ENCODE data around the gene DDAH1. TPM values are rescaled to one million over a fixed set of nuclear protein-coding genes. Genes with fewer than 3 reads are reported as not detected.

DDAH1 gene
- total and polyA plus RNA-seq, 2 of the 8 experiments (the other 6 are each of a cell fraction or from before 2014, with no cell fraction given) = 22.8 to 54.5 TPM

DNA sequence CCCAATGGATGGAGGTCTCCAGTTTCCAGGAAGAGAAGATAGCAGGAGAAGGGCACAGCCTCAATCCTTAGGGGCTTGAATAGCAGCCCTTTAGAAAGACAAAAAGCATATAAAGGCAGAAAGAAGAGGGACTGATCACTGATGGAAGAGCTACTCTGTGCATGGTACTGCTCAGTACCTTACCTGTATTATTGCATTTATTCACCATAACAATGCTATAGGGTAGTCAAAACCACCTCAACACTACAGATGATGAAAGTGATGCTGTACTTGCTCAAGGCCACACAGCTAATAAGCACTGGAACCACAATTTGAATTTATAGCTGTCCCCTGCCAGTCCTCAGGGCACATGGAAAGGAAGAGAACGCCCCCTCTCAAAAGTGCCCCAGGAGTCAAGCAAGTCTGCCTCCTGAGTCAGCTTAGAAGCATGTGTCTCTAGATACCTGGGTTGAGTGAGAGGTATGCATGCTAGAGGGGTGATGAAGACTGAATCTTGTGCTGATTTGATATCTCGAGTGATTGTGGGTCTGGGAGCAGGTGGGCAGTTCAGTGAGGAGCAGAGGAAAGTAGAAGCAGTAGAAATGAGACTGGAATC lies 13.6 kb downstream of the DDAH1 start (continued):
- TF ChIP-seq, protein P1, sequence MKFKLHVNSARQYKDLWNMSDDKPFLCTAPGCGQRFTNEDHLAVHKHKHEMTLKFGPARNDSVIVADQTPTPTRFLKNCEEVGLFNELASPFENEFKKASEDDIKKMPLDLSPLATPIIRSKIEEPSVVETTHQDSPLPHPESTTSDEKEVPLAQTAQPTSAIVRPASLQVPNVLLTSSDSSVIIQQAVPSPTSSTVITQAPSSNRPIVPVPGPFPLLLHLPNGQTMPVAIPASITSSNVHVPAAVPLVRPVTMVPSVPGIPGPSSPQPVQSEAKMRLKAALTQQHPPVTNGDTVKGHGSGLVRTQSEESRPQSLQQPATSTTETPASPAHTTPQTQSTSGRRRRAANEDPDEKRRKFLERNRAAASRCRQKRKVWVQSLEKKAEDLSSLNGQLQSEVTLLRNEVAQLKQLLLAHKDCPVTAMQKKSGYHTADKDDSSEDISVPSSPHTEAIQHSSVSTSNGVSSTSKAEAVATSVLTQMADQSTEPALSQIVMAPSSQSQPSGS (IDR thresholded peaks at IDR 0.05; ENCODE audit: low read length) = no peak
- no peak for TF ChIP-seq EZH2 (IDR thresholded peaks at IDR 0.05; ENCODE audit: low read depth, low read length, severe bottlenecking)
- no peak for TF ChIP-seq KDM5A (IDR thresholded peaks at IDR 0.05; ENCODE audit: low read length)
- TF ChIP-seq CHD1 (IDR thresholded peaks at IDR 0.05; ENCODE audit: low read depth, low read length) = no peak
- TF ChIP-seq PHF8 (conservative IDR thresholded peaks at IDR 0.05; ENCODE audit: low read depth, low read length) = no peak
